COLO668 (cell line): ENCODE results near the gene ANKMY1.
A peak's percentile ranks its signal among the peaks of the same experiment; 100 is the strongest.

Experiments used
- DNase-seq: peaks from one replicate; lab custom pipeline; 2025; ENCODE audit not compliant: unreplicated experiment; lab: John Stamatoyannopoulos, UW

Gene ANKMY1

DNA sequence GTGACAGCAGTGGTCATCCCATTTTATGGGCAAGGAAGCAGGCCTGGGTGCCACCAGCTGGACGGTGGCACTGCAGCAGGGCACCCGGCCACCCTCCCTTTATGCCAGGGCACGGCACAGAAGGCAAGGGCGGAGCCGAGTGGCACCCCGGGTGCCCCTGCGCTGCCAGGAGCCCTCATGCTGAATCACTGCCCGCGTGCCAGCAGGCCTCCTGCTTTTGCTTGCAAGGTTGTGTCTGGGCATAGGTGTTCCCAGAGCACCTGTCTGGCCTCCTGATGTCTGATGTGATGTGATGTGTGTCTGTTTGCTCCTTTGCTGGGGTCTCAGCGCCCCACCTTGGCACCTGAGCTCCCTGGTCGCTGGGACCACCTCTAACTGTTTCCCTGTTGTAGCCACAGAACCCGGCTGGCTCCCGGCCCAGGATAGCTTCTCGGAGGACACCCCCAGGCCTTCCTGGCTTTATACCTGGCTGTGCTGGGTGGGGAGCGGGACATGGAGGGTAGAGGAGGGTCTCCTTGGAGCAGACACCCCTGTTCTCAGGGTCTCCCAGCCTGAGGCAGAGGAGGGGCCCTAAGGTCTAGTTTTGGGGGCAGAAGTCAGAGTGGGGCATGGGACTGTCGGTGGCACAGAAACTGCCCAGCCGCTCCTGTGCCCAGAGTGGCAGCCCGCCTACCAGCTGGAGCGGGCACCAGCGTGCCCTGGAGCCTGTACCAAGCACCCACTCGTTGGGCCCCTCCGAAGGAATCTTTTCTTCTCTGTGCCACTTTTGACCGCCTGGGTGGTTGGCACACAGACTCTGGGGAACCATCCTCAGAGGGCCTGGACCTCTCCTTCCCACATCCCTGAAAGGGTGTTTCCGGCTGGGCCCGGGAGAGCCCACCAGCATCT, 118.7 kb downstream of the ANKMY1 start:
- DNase-seq: no peak

DNA sequence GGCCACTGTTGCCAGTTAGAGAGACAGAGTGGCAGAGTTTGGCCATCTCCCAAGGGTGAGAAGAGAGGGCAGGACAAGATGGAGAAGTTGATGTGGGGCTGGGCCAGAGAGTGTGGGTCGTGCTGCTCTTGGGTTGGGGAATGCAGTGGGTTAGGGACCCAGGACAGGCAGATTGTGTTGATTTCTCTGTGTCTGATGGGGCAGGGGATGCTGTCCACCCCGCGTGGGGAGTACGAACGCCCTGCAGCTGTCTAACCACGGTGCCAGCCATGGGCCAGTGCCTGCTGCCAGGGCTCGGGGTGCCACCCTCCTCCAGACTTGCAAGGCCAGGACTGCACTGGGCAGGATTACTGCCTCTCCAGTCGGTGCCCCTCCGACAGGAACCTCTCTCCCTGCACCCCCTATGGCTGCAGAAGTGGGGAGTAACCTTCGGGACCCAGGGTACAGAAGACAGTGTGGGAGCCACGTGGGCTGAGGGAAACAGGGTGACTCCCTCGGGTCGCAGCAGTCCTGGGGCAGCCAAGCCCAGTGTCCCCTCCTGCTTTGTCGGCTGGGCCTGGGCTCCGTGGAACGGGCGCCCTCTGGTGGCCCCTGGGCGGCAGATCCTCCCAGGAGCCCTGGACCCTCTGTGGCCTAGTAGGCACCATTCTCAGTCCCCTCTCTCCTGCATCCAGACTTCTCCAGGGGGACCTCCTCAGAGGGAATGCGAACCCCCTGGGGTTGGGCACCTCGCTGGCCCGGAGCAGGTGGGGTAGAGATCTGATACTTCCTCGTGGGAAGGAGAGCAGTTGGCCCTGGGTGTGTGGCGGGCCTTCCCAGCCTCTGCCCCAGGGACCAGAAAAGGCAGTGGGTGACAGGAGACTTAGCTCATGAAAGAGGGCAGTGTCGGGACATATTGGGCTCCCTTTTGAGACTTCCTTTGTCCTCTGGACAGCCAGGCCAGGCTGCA, 119.7 kb downstream of the ANKMY1 start:
- DNase-seq: peak; percentile 63

GRCh38 chr2:240437551-240437860, 120.3 kb downstream of the ANKMY1 start:
- DNase-seq: no peak

- DNase-seq: peak; percentile 13
Measured at GRCh38 chr2:240436683-240437550, 120.9 kb downstream of the ANKMY1 start.

GRCh38 chr2:240435948-240436682, 121.7 kb downstream of the ANKMY1 start:
- DNase-seq: peak; percentile 69

DNA sequence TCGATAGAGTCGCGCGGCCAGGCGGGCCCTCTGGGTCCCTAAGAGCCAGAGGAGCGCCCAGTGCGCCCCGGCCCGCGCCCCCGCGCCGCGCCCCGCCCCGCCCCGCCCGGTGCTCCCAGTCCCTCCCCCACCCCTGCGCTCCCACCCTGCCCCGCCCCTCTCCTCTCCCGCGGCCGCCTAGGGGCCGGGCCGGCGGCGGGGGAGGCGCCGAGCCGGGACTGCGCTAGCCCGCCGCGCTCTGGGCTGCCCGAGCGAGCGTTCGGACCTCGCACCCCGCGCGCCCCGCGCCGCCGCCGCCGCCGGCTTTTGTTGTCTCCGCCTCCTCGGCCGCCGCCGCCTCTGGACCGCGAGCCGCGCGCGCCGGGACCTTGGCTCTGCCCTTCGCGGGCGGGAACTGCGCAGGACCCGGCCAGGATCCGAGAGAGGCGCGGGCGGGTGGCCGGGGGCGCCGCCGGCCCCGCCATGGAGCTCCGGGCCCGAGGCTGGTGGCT, 122.3 kb downstream of the ANKMY1 start, which contains the start of gene GPC1:
TSS of gene GPC1 (plus strand) at position 207 of the 491 bp plus-strand sequence. CDS start at position 463, 256 bp downstream.
- peak; percentile 69 for DNase-seq

DNA sequence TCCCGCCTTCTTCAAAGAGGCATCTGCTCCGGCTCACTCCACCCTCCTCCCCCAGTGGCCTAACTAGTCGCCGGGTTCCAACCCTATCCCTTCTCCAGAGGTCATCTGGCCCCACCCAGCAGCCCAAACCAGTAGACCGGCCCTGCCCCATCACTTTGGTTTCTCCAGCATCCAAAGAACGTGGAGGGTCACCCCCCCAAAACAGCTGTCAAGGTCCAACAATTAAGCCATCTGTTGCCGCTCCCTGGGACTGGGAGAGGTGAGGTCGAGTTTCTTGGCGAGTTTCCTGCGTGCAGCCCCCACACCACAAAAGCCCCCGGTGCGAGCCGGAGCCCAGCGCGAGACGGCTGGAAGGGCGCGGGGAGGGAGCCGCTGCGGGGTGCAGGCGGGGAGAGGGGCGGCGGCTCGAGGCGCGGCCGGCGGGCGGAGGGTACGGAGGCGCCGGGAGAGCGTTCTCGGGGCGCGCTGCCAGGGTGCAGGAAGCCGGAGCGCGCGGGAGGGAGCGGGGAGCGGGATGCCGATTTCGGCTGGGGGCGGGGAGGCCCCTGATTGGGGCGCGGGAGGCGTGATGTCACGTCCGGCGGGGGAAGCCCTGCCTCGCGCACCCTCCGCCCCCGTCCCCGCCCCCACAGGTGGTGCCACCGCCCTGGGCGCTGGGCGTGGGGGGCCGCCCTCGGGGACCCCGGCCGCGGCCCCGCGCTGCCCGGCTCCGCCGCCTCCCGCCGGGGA, 122.9 kb downstream of the ANKMY1 start:
- DNase-seq: peak; percentile 86

DNA sequence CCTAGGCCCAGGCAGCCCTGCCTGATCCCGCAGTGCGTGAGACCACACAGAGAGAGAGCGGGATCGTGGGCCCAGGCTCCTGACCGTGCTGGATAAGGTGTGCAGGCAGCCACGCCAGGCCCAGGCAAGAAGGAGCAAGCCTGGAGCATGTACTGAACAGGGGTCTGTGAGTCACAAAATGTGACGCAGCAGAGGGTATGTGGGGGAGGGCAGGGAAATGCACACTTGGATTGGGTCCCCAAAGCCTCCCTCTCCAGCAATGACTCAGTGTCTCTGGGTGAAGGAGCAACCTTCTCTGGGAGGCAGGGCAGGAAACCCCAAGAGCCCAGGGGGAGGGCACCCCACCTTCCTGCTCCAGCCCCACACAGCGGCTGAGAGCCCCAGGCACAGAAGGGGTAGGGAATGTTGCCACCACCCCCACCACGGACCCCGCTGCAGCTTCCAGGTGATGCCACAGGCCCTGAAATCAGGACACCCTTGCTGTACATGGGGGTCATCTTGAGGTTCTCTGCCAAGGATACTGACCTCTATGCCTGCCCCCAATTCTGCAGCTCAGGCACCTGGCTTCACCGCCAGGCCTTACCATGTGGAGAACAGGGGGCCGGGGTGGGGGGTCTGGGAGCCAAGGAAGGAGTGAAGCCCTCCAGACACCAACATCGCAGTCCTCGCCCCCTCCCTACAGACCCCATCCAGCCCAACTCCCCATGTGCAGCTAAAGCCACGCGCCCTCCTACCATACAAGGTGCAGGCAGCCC, 123.6 kb downstream of the ANKMY1 start:
- no peak for DNase-seq

- DNase-seq: peak; percentile 36
Measured at GRCh38 chr2:240432820-240433801, 124.7 kb downstream of the ANKMY1 start.

GRCh38 chr2:240432430-240432819, 125.4 kb downstream of the ANKMY1 start:
- no peak for DNase-seq

GRCh38 chr2:240431661-240432424, 125.9 kb downstream of the ANKMY1 start:
- no peak for DNase-seq

- DNase-seq: no peak
Measured at GRCh38 chr2:240431271-240431660, 126.5 kb downstream of the ANKMY1 start.

DNA sequence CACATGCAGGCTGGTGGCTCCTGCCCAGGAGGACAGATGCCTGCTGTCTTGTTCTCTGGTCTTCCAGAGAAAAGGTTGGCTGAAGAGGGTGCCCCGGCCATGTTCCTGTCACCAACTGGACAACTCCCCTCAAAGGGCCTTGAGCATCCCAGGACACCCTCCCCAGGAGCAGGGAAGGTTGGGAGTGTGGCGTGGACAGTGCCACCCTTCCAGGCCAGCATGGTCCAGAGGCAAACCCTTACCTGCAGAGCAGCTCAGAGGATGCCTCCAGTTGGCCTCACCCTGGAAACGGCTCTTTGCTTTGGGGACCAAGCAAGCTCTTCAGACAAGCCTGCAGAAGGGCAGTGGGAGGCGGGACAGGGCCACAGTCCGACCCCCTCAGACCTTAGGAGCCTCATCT, 127.2 kb downstream of the ANKMY1 start:
- DNase-seq: no peak

GRCh38 chr2:240429872-240430491, 127.8 kb downstream of the ANKMY1 start:
- DNase-seq: peak; percentile 10
